GM12892 (cell line): ENCODE data around the gene CECR2.

Experiments used
- POLR2A ChIP-seq: IDR thresholded peaks from 2 replicates; pipeline ENCODE4 v1.6.1; 2011; ENCODE audit warnings: low read depth, low read length, control low read depth
- POLR2AphosphoS5 ChIP-seq: IDR thresholded peaks from 2 replicates; pipeline ENCODE4 v1.6.1; 2011; ENCODE audit warnings: low read depth, low read length, control low read depth
- TAF1 ChIP-seq: IDR thresholded peaks from 2 replicates; pipeline ENCODE4 v1.6.1; 2011; ENCODE audit warnings: low read depth, mild to moderate bottlenecking, control low read depth, low read length, borderline replicate concordance

DNA sequence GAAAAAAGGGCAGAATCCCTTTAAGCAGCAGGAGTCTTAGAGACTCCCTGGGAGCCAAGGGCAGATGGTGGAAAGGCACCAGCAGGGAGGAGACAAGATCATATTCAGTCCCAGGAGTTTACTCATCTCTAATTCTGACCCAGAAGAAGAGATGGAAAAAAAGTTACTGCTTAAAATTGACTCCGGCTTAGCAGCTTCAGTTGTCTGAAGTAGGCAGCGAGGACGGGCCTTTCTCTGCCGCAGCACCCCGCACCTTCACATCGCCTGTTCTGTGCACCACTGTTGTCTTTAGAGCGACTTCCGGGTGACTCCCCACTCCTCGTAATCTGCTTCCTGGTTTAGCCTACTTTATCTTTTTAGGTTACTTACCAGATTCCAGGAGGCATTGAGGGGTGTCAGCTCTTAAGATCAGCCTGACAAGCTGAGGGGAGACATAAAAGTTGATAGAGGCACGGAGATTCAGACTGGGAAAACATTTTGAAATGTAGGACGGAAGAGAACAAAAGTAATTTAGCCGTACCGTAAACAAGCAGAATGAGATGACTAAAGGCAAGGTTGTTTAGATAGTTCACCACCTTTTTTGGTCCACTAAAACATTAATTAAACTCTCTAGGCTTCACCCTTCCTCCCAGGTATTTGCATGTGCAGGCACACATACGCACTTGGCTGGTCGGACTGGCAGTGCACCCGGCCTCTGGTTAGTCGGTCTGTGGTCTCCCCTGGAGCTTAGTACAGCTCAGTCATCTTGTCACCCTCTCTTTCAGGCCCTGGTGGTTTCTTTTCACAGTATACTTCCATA, 74.3 kb downstream of the CECR2 start:
- TF ChIP-seq POLR2A, result no peak
- no peak for TF ChIP-seq POLR2AphosphoS5
- no peak for TF ChIP-seq TAF1
